Ascending aorta (tissue), 2 donors: Measurements from ENCODE around the gene TRAPPC3L. TPM values are rescaled to one million over a fixed set of nuclear protein-coding genes. Genes with fewer than 3 reads are reported as not detected.

Experiments used
- DNase-seq, 2 donors: peaks; one replicate each; pipeline ENCODE4 v3.0.0-alpha.2; 2019; ENCODE audit warnings: low spot score in 2 of 2
- H3K27ac ChIP-seq, 2 donors: fragments of 200-600 bp; sonication (generic); one replicate each; pipeline ENCODE4 v1.5.1; 2016 to 2017; ENCODE audit warnings: mild to moderate bottlenecking in 1 of 2
- H3K27me3 ChIP-seq: fragments of 200-600 bp; sonication (generic); one replicate; pipeline ENCODE4 v1.5.1; 2017
- H3K36me3 ChIP-seq, 2 donors: fragments of 200-600 bp; sonication (generic); one replicate each; pipeline ENCODE4 v1.5.1; 2016
- H3K4me1 ChIP-seq, 2 donors: fragments of 200-600 bp; sonication (generic); one replicate each; pipeline ENCODE4 v1.5.1; 2016 to 2017; ENCODE audit warnings: mild to moderate bottlenecking in 1 of 2
- H3K4me3 ChIP-seq, 2 donors: fragments of 200-600 bp; sonication (generic); one replicate each; pipeline ENCODE4 v1.5.1; 2016 to 2017; ENCODE audit warnings: mild to moderate bottlenecking in 1 of 2
- H3K9me3 ChIP-seq, 2 donors: fragments of 200-600 bp; sonication (generic); one replicate each; pipeline ENCODE4 v1.5.1; 2016
- CTCF ChIP-seq, 3 experiments: fragments of 200-600 bp in 2 of 3; fragments of 450-650 bp in 1 of 3; sonication (generic) in 2 of 3; IDR thresholded peaks; one replicate each; pipeline ENCODE4 v1.5.1; 2016 to 2019; ENCODE audit warnings: antibody characterized with exemption in 3 of 3, mild to moderate bottlenecking in 1 of 3, moderate library complexity in 1 of 3
- intact Hi-C: fragments of 100-400 bp; cut with DNase I; formaldehyde crosslinking; loops from one replicate; pipeline ENCODE4 v1.15.1; 2023
- total RNA-seq: library from RNA; depleted of rRNA; stranded (reverse); fragments of >200 nt; gene quantifications from one replicate; pipeline ENCODE4 v1.1.0, GENCODE V29; 2016

Gene TRAPPC3L
- total RNA-seq, 1 donor from 2014 or later = not detected

- Histone ChIP-seq H3K27ac (peak within 1 kb of the TSS; percentile 89 to 92), H3K4me1 (peaks cover 0 to 14% of the 10 kb centered on the region in 2 donors), H3K9me3 (no peaks in the 10 kb centered on the region), H3K27me3 (no peaks in the 10 kb centered on the region), H3K4me3 (peak within 1 kb of the TSS; percentile 68 to 74), H3K36me3 (peaks cover 0 to 15% of the 10 kb centered on the region in 2 donors)
- peak; percentile 96 to 99 for DNase-seq
- peak in 2 of 3 experiments; percentile 13 for TF ChIP-seq CTCF (IDR thresholded peaks at IDR 0.05)
- intact Hi-C loops = loop anchor here (1.0 to 5.0 kb wide), 4 partner anchors 46 to 292 kb away; partner anchors contain the start of genes CALHM5, RSPH4A, TSPYL1 and ZUP1
Measured at GRCh38 chr6:116570856-116571682, 25.6 kb upstream of the TRAPPC3L start, which contains the start of gene RWDD1. Gene RWDD1 (plus strand): TSS chr6:116571504. CDS start chr6:116571583, 79 bp downstream.

GRCh38 chr6:116568821-116569755, 23.6 kb upstream of the TRAPPC3L start:
- Histone ChIP-seq H3K27me3 (no peaks in the 10 kb centered on the region), H3K27ac (no peak overlapping the region), H3K4me1 (peaks cover 0 to 14% of the 10 kb centered on the region in 2 donors), H3K9me3 (no peaks in the 10 kb centered on the region), H3K4me3 (no peak overlapping the region), H3K36me3 (peaks cover 0 to under 1% of the 10 kb centered on the region in 2 donors)
- intact Hi-C loops = no loop called here
- TF ChIP-seq CTCF (IDR thresholded peaks at IDR 0.05) = no peak
- DNase-seq = no peak

GRCh38 chr6:116568111-116568510, 22.6 kb upstream of the TRAPPC3L start:
- intact Hi-C loops = no loop called here
- Histone ChIP-seq H3K36me3 (no peaks in the 10 kb centered on the region), H3K4me3 (no peak overlapping the region), H3K4me1 (peaks cover 0 to 9% of the 10 kb centered on the region in 2 donors), H3K27ac (no peak overlapping the region), H3K9me3 (no peaks in the 10 kb centered on the region), H3K27me3 (no peaks in the 10 kb centered on the region)
- no peak for TF ChIP-seq CTCF (IDR thresholded peaks at IDR 0.05)
- DNase-seq = no peak

GRCh38 chr6:116564921-116565872, 19.7 kb upstream of the TRAPPC3L start:
- Histone ChIP-seq H3K4me1 (peaks cover 0 to 2% of the 10 kb centered on the region in 2 donors), H3K27me3 (no peaks in the 10 kb centered on the region), H3K9me3 (no peaks in the 10 kb centered on the region), H3K36me3 (no peaks in the 10 kb centered on the region), H3K27ac (no peak overlapping the region), H3K4me3 (peak overlapping the region; percentile 43 to 68)
- intact Hi-C loops = loop anchor here (5.0 kb wide), 1 partner anchor 348 kb away; no protein-coding TSS in a partner anchor
- TF ChIP-seq CTCF (IDR thresholded peaks at IDR 0.05) = no peak
- DNase-seq = peak in 1 of 2 donors; percentile 64
